Nephron progenitor cell (in vitro differentiated cells): Measurements from ENCODE around the gene THBS2.

ENCODE experiments used
- DNase-seq: peaks from one replicate; pipeline ENCODE4 v3.0.0; 2021
- H3K27ac Mint-ChIP-seq: 2 replicates; pipeline ENCODE4 v1.8.0; 2021; ENCODE audit warnings: mild to moderate bottlenecking, moderate library complexity, mixed read lengths
- H3K27me3 Mint-ChIP-seq: 2 replicates; pipeline ENCODE4 v1.8.0; 2021; ENCODE audit warnings: mild to moderate bottlenecking, low read depth, mixed read lengths; ENCODE audit not compliant: poor library complexity
- H3K36me3 Mint-ChIP-seq: 2 replicates; pipeline ENCODE4 v1.8.0; 2021; ENCODE audit warnings: low read depth, mixed read lengths
- H3K4me1 Mint-ChIP-seq: 2 replicates; pipeline ENCODE4 v1.8.0; 2021; ENCODE audit warnings: mixed read lengths
- H3K4me3 Mint-ChIP-seq: 2 replicates; pipeline ENCODE4 v1.8.0; 2021; ENCODE audit warnings: mild to moderate bottlenecking, moderate library complexity, mixed read lengths
- H3K9me3 Mint-ChIP-seq: 2 replicates; pipeline ENCODE4 v1.8.0; 2021; ENCODE audit warnings: mild to moderate bottlenecking, moderate library complexity, mixed read lengths
- TF ChIP-seq, protein P1 (sequence below): fragments of 200-600 bp; sonication (generic); IDR thresholded peaks from 2 replicates; pipeline ENCODE4 v1.5.0; 2021; ENCODE audit warnings: antibody characterized with exemption

THBS2 gene

DNA sequence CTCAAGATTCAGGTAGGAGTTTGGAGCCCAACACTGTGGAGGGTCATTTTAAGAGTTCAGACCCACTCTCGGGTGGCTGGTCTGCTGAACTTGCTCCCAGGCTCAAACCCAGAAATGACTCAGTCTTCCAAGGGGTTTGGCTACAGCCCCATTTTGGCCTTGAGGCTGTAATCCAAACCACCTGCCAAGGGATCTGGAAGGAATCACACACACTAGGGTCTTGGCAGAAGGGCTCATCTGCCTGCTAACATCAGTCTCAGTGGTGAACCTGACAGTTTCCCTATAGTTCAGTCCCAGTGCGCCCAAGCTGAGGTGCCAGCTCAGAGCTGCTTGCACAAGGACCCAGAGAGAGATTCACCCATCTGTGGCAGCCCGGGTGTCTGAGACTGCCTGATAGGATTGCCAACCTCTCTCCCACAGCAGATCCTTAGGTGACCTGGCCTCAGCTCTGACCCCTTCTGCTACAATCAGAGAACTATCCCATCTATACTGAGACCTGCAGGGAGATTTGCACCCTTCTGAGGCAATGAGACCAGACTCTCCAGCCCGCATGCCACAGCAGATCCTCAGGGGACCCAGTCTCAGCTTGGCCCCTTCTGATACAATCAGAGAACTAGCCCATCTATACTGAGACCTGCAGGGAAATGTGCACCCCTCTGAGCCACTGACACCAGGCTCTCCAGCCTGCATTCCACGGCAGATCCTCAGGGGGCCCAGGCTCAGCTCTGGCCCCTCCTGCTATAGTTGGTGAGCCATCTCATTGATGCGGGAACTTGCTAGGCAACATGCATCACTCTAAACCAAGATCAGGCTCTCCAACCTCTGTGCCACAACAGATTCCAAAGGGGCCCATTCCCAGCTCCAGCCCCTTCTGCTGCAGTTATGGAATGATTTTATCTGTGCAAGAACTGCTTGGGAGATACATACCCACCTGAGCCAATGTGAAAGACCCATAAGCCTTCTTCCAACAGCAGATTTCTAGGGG, 48.2 kb downstream of the THBS2 start:
- Mint-ChIP-seq H3K4me3 (no peak overlapping the region), H3K4me1 (no peaks in the 10 kb centered on the region), H3K9me3 (peaks cover 35% of the 10 kb centered on the region), H3K36me3 (peaks cover 12% of the 10 kb centered on the region), H3K27ac (no peak overlapping the region), H3K27me3 (peaks cover 16% of the 10 kb centered on the region)
- no peak for DNase-seq
- TF ChIP-seq, protein P1, sequence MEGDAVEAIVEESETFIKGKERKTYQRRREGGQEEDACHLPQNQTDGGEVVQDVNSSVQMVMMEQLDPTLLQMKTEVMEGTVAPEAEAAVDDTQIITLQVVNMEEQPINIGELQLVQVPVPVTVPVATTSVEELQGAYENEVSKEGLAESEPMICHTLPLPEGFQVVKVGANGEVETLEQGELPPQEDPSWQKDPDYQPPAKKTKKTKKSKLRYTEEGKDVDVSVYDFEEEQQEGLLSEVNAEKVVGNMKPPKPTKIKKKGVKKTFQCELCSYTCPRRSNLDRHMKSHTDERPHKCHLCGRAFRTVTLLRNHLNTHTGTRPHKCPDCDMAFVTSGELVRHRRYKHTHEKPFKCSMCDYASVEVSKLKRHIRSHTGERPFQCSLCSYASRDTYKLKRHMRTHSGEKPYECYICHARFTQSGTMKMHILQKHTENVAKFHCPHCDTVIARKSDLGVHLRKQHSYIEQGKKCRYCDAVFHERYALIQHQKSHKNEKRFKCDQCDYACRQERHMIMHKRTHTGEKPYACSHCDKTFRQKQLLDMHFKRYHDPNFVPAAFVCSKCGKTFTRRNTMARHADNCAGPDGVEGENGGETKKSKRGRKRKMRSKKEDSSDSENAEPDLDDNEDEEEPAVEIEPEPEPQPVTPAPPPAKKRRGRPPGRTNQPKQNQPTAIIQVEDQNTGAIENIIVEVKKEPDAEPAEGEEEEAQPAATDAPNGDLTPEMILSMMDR, result no peak

DNA sequence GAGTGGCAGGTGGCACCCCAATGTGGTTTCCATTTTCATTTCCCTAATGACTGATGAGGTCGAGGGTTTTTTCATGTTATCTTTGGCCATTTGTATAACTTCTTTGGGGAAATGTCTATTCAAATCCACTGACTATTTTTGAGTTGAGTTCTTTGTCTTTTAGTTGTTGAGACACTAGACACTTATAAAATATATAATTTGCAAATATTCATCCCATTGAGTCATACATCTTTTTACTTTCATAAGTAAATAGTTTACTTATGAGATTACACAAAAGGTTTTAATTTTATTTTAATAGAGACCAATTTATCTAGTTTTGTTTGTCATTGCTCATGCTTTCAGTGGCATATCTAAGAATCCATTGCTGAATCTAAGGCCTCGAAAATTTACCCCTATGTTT, 49.5 kb downstream of the THBS2 start:
- H3K4me1 Mint-ChIP-seq, result no peaks in the 10 kb centered on the region
- TF ChIP-seq, protein P1, result no peak
- no peak overlapping the region for H3K27ac Mint-ChIP-seq
- H3K4me3 Mint-ChIP-seq, result no peak overlapping the region
- peaks cover 12% of the 10 kb centered on the region for H3K36me3 Mint-ChIP-seq
- H3K27me3 Mint-ChIP-seq, result peaks cover 16% of the 10 kb centered on the region
- peaks cover 29% of the 10 kb centered on the region for H3K9me3 Mint-ChIP-seq
- no peak for DNase-seq

DNA sequence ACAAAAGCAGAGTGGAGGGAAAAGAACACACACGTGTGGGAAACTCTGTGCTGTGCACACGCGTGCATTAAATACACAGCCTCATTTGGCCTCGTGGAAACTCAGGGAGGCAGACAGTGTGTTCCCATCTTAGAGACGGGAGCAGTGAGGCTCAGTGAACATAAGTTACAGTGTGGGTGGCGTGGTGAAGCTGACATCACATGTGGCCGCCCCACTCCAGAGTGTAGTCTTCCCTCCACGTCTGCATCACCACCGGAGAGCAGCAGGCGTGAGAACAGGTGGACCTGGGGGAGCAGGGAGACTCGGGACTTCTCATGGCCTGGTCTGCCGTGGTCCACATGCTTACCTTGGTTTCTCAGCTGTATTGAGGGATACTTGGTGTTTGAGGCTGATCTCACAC, 51.7 kb downstream of the THBS2 start:
- H3K27ac Mint-ChIP-seq, result no peak overlapping the region
- DNase-seq, result no peak
- no peak overlapping the region for H3K4me3 Mint-ChIP-seq
- TF ChIP-seq, protein P1, result no peak
- peaks cover 11% of the 10 kb centered on the region for H3K9me3 Mint-ChIP-seq
- peaks cover 8% of the 10 kb centered on the region for H3K36me3 Mint-ChIP-seq
- no peaks in the 10 kb centered on the region for H3K4me1 Mint-ChIP-seq
- peaks cover 9% of the 10 kb centered on the region for H3K27me3 Mint-ChIP-seq

DNA sequence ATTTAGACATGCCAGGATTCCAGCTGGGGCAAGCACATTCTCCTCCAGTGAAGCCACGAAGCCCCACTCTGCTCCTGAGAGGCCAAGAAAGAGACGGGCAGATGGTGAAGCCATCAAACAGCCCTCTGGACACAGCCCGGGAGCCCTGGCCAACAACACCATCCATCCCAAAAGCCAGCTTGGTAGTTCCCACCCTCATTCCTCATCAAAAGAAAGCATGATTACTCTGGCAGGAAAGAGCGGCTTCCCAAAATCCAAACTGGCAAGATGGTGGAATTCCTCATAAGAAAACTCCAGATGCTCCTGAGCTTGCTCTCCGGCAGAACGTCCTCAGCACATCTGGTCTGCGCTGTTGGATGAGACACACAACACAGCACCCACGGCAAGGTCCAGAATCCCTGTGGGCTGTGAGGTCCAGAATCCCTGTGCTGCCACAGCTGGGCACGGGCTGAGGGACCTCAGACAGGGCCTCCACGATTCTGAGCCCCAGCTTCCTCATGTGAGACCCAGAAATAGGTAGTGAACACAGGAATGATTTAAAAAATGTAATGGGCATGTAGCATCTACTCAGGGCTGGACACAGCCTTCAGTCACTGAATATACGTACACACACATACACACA, 52.6 kb downstream of the THBS2 start:
- Mint-ChIP-seq H3K27ac (no peak overlapping the region), H3K36me3 (no peaks in the 10 kb centered on the region), H3K9me3 (peaks cover under 1% of the 10 kb centered on the region)

DNA sequence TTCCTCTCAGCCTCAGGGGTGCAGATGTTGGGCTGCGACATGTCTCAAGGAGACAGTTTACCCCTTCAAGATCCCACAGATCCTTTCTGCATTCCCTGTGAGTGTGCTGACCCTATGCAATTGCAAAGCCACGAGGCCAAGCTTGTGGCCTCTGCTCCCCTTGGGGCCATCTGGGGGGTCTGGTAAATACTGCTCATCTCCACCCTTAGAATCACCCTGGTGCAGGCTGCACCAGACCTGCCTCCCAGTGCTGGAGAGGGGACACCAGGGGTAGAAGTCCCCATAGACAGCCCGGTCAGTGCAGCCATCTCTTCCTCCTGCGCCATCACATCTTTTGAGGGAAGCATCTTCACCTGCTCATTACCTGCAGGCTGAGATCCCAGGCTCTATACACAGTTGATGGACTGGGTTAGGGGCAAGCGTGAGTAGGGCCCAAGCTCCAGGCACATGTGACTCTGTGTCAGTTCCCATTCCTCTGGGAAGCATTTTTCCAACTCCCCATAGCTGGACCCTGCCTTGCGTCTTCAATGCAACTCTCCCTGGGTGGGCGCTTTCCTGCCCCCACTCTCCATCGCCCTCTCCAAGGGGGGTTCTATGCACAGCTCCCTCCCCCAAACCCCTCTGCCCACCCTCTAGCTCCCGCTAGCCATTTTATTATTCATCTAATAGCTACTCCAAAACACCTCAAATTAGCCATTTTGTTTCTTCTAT, 53.9 kb downstream of the THBS2 start:
- no peak for DNase-seq
- Mint-ChIP-seq H3K27me3 (peaks cover 5% of the 10 kb centered on the region), H3K36me3 (no peaks in the 10 kb centered on the region), H3K9me3 (peaks cover 7% of the 10 kb centered on the region), H3K27ac (no peak overlapping the region), H3K4me1 (no peaks in the 10 kb centered on the region), H3K4me3 (no peak overlapping the region)
- TF ChIP-seq, protein P1, result no peak

More for the DNA sequence above, 52.6 kb downstream of the THBS2 start:
- no peaks in the 10 kb centered on the region for H3K4me1 Mint-ChIP-seq
- TF ChIP-seq, protein P1, result no peak
- no peak for DNase-seq
- H3K4me3 Mint-ChIP-seq, result no peak overlapping the region
- peaks cover 5% of the 10 kb centered on the region for H3K27me3 Mint-ChIP-seq
